Mesenchymal stem cell (in vitro differentiated cells and primary cell): ENCODE results near the gene PTPN20.
"Not testable (repeated sequence)": the region's sequence is repeated elsewhere in the genome, so short reads cannot be mapped to it uniquely, and the experiment has no call there.

Source experiments
- DNase-seq: peaks from one replicate; pipeline ENCODE4 v3.0.0-alpha.2; 2013
- H2AFZ ChIP-seq: one replicate; pipeline ENCODE4 v1.6.1; 2013; ENCODE audit warnings: low read depth, mild to moderate bottlenecking, control low read depth, inconsistent platforms, low read length, moderate library complexity
- H2AK5ac ChIP-seq: 2 replicates; pipeline ENCODE4 v1.6.1; 2013; ENCODE audit warnings: low read length, moderate library complexity, mild to moderate bottlenecking, inconsistent platforms; ENCODE audit not compliant: severe bottlenecking
- H2BK120ac ChIP-seq: one replicate; pipeline ENCODE4 v1.6.1; 2013; ENCODE audit warnings: low read depth, mild to moderate bottlenecking, inconsistent platforms, low read length, moderate library complexity
- H2BK12ac ChIP-seq, 2 experiments: one replicate each; pipeline ENCODE4 v1.6.1; 2013; ENCODE audit warnings: inconsistent platforms in 2 of 2, low read length in 2 of 2, mild to moderate bottlenecking in 2 of 2, moderate library complexity in 2 of 2, control low read depth in 1 of 2
- H2BK15ac ChIP-seq: one replicate; pipeline ENCODE4 v1.6.1; 2013; ENCODE audit warnings: mild to moderate bottlenecking, low read depth, inconsistent platforms; ENCODE audit not compliant: poor library complexity, severe bottlenecking
- H2BK5ac ChIP-seq: 2 replicates; pipeline ENCODE4 v1.6.1; 2013; ENCODE audit warnings: low read depth, mild to moderate bottlenecking, low read length, control low read depth, inconsistent platforms; ENCODE audit not compliant: poor library complexity, severe bottlenecking
- H3K14ac ChIP-seq, 2 experiments: one replicate each; pipeline ENCODE4 v1.6.1; 2013; ENCODE audit warnings: inconsistent platforms in 2 of 2, low read length in 2 of 2, control low read depth in 1 of 2, mild to moderate bottlenecking in 1 of 2, moderate library complexity in 1 of 2
- H3K18ac ChIP-seq, 2 experiments: one replicate each; pipeline ENCODE4 v1.6.1; 2013; ENCODE audit warnings: inconsistent platforms in 2 of 2, low read length in 2 of 2, control low read depth in 1 of 2, low read depth in 1 of 2, mild to moderate bottlenecking in 1 of 2
- H3K23ac ChIP-seq, 2 experiments: one replicate each; pipeline ENCODE4 v1.6.1; 2013; ENCODE audit warnings: inconsistent platforms in 2 of 2, low read length in 2 of 2, mild to moderate bottlenecking in 2 of 2, moderate library complexity in 2 of 2, control low read depth in 1 of 2
- H3K27ac ChIP-seq: 2 replicates; pipeline ENCODE4 v1.5.1; 2013; ENCODE audit warnings: mild to moderate bottlenecking, moderate library complexity, low read length, control low read depth, inconsistent platforms; ENCODE audit not compliant: poor library complexity, severe bottlenecking
- H3K27me3 ChIP-seq, 2 experiments: 2 replicates each; pipeline versions ENCODE4 v1.6.1 to v1.7.0; 2013; ENCODE audit warnings: low read length in 2 of 2, mild to moderate bottlenecking in 2 of 2, moderate library complexity in 2 of 2, control low read depth in 1 of 2, inconsistent platforms in 1 of 2; ENCODE audit not compliant: control insufficient read depth in 1 of 2, insufficient read depth in 1 of 2
- H3K36me3 ChIP-seq, 2 experiments: 2 replicates each; pipeline versions ENCODE4 v1.6.1 to v1.7.0; 2013; ENCODE audit warnings: low read length in 2 of 2, control low read depth in 1 of 2, inconsistent platforms in 1 of 2, low read depth in 1 of 2, mild to moderate bottlenecking in 1 of 2; ENCODE audit not compliant: insufficient read depth in 2 of 2, control insufficient read depth in 1 of 2
- H3K4ac ChIP-seq, 2 experiments: one replicate each; pipeline ENCODE4 v1.6.1; 2013; ENCODE audit warnings: inconsistent platforms in 2 of 2, low read length in 2 of 2, mild to moderate bottlenecking in 2 of 2, moderate library complexity in 2 of 2, control low read depth in 1 of 2, low read depth in 1 of 2
- H3K4me1 ChIP-seq: 2 replicates; pipeline ENCODE4 v1.6.1; 2013; ENCODE audit warnings: low read depth, low read length, control low read depth; ENCODE audit not compliant: control insufficient read depth, insufficient read depth
- H3K4me2 ChIP-seq: 2 replicates; pipeline ENCODE4 v1.6.1; 2013; ENCODE audit warnings: low read length, mild to moderate bottlenecking, inconsistent platforms; ENCODE audit not compliant: poor library complexity, severe bottlenecking
- H3K4me3 ChIP-seq, 2 experiments: 2 replicates each; pipeline versions ENCODE4 v1.5.1 to v1.7.0; 2013; ENCODE audit warnings: low read length in 2 of 2, mild to moderate bottlenecking in 2 of 2, control low read depth in 1 of 2, low read depth in 1 of 2; ENCODE audit not compliant: insufficient read depth in 1 of 2
- H3K79me1 ChIP-seq: replicated peaks from 2 replicates; pipeline ENCODE4 v1.6.1; 2013; ENCODE audit warnings: mild to moderate bottlenecking, control low read depth, low read length, inconsistent platforms; ENCODE audit not compliant: poor library complexity, severe bottlenecking
- H3K9ac ChIP-seq: 2 replicates; pipeline ENCODE4 v1.7.0; 2013; ENCODE audit warnings: mild to moderate bottlenecking, low read length, moderate library complexity
- H3K9me3 ChIP-seq: 2 replicates; pipeline ENCODE4 v1.7.0; 2013; ENCODE audit warnings: mild to moderate bottlenecking, low read length; ENCODE audit not compliant: control insufficient read depth
- H4K8ac ChIP-seq: one replicate; pipeline ENCODE4 v1.6.1; 2013; ENCODE audit warnings: inconsistent platforms, mild to moderate bottlenecking, low read length, moderate library complexity
- H4K91ac ChIP-seq: one replicate; pipeline ENCODE4 v1.6.1; 2013; ENCODE audit warnings: mild to moderate bottlenecking, low read length, inconsistent platforms
- WGBS: methylation state at CpG from one replicate; pipeline ENCODE4 v1.1.7; 2013; ENCODE audit warnings: mixed read lengths; 5-methylcytosine and 5-hydroxymethylcytosine counted together

The PTPN20 gene

GRCh38 chr10:46901247-46901646 is 10.0 kb upstream of the PTPN20 start:
- not testable (repeated sequence) for H3K36me3 ChIP-seq, DNase-seq, H2BK12ac ChIP-seq, H3K4me3 ChIP-seq, H2BK5ac ChIP-seq, H3K23ac ChIP-seq, H3K9ac ChIP-seq, H4K8ac ChIP-seq, H3K18ac ChIP-seq, H3K4me2 ChIP-seq, H3K27ac ChIP-seq, H3K4me1 ChIP-seq, H2BK120ac ChIP-seq, H4K91ac ChIP-seq, H2AK5ac ChIP-seq, H3K9me3 ChIP-seq, H3K4ac ChIP-seq, H3K27me3 ChIP-seq, H2BK15ac ChIP-seq, H3K79me1 ChIP-seq, H3K14ac ChIP-seq, H2AFZ ChIP-seq
- WGBS: no CpG with 5 or more reads among the region's 2 CpGs

- not testable (repeated sequence) for DNase-seq, H2BK12ac ChIP-seq, H3K79me1 ChIP-seq, H3K4me3 ChIP-seq, H4K8ac ChIP-seq, H3K14ac ChIP-seq, H2BK120ac ChIP-seq, H3K4ac ChIP-seq, H3K4me2 ChIP-seq, H3K9ac ChIP-seq, H4K91ac ChIP-seq, H3K9me3 ChIP-seq, H2BK5ac ChIP-seq, H3K23ac ChIP-seq, H3K27me3 ChIP-seq, H2AFZ ChIP-seq, H3K27ac ChIP-seq, H3K4me1 ChIP-seq, H3K36me3 ChIP-seq, H2BK15ac ChIP-seq, H3K18ac ChIP-seq, H2AK5ac ChIP-seq
- no CpG with 5 or more reads among the region's 5 CpGs for WGBS
Observed at GRCh38 chr10:46903874-46904273, 7.4 kb upstream of the PTPN20 start.

GRCh38 chr10:46906359-46906758 is 4.9 kb upstream of the PTPN20 start:
- not testable (repeated sequence) for H3K36me3 ChIP-seq, H3K14ac ChIP-seq, H3K27me3 ChIP-seq, H3K18ac ChIP-seq, H4K8ac ChIP-seq, H3K4me3 ChIP-seq, H3K9me3 ChIP-seq, H3K4me2 ChIP-seq, H2BK120ac ChIP-seq, H2AFZ ChIP-seq, H3K4me1 ChIP-seq, H3K79me1 ChIP-seq, H3K4ac ChIP-seq, H3K27ac ChIP-seq, H3K23ac ChIP-seq, H2BK12ac ChIP-seq, H4K91ac ChIP-seq, H2AK5ac ChIP-seq, DNase-seq, H3K9ac ChIP-seq, H2BK5ac ChIP-seq, H2BK15ac ChIP-seq
- no CpG with 5 or more reads among the region's 7 CpGs for WGBS

DNA sequence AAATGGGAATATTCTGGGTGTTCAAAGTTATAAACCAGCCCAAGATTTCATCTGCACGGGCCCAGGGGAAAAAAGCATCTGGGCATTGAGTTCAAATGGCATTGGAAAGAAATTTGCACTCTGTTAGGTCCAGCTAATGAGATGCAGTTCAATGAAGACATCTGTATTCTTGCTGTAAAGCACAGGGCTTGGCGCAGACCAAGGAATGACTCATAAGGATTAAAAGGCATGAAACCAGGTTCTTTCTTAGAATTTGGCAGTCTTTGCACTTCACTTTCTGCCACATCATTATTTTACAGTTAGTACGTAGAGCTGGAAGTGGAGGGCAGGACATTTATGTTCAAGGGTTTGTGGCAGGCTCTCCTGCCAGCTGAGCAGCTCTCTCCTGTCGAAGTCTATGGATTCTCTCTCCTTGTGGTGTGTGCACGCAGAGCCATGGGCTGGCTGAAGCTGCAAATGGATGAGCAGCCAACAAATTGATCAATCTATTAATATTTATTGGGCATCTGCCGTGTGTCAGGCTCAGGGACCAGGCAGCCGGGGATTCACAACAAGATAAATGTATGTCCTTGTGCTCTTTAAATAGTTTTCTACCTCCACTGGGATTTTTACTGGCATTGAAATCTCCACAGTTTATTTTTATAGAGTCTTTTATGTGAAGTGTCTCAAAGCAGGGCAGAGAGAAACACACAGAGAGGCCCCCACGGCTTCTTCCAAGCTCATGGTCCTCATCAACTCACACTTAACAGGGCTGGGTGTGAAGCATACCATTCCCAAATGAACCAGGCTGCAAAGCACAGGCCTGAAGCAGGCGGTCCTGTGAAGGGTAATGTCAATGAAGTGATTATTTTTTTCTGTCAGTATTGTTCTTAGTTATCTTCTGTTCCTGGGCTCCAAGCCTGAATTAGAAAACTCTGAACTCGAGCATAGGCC is 3.8 kb upstream of the PTPN20 start:
- WGBS: no CpG with 5 or more reads among the region's 10 CpGs
- not testable (repeated sequence) for H3K14ac ChIP-seq, H3K27ac ChIP-seq, H2BK120ac ChIP-seq, H2AK5ac ChIP-seq, H4K91ac ChIP-seq, H3K79me1 ChIP-seq, H3K4me3 ChIP-seq, H3K4me1 ChIP-seq, H4K8ac ChIP-seq, H3K18ac ChIP-seq, H3K23ac ChIP-seq, H3K4ac ChIP-seq, H3K27me3 ChIP-seq, H2AFZ ChIP-seq, H3K9ac ChIP-seq, H2BK15ac ChIP-seq, H2BK5ac ChIP-seq, H3K36me3 ChIP-seq, DNase-seq, H2BK12ac ChIP-seq, H3K9me3 ChIP-seq, H3K4me2 ChIP-seq
